Stimulated activated CD8-positive, alpha-beta memory T cell treated with anti-CD3 and anti-CD28 coated beads, Interleukin-2, amount 100 ng/mL, for 1 hour (primary cell): ENCODE data around the gene AFM.

ENCODE experiments used
- DNase-seq, 2 donors: peaks; one replicate each; pipeline ENCODE4 v3.0.0-alpha.2; 2020; ENCODE audit warnings: low read depth in 2 of 2

AFM gene

GRCh38 chr4:73481358-73481757 is at the start of gene AFM:
Gene AFM, plus strand, starts transcription at chr4:73481745. Its CDS starts 31 bp downstream, at chr4:73481776.
- DNase-seq, result no peak

- DNase-seq, result no peak
Observed at GRCh38 chr4:73431813-73432168, 49.8 kb upstream of the AFM start.

GRCh38 chr4:73432169-73433000 is 49.2 kb upstream of the AFM start:
- no peak for DNase-seq

GRCh38 chr4:73433140-73433539 is 48.4 kb upstream of the AFM start:
- DNase-seq, result no peak

GRCh38 chr4:73434311-73434710 is 47.2 kb upstream of the AFM start:
- DNase-seq, result no peak

- DNase-seq, result no peak
Observed at GRCh38 chr4:73435984-73436383, 45.6 kb upstream of the AFM start, which contains the start of gene AFP. Gene AFP, plus strand, starts transcription at chr4:73436221. Its CDS starts 42 bp downstream, at chr4:73436263.

- DNase-seq, result no peak
Observed at GRCh38 chr4:73436674-73437557, 44.6 kb upstream of the AFM start.

- DNase-seq, result no peak
Observed at GRCh38 chr4:73437558-73437956, 44.0 kb upstream of the AFM start.

GRCh38 chr4:73438048-73438447 is 43.5 kb upstream of the AFM start:
- no peak for DNase-seq

GRCh38 chr4:73438582-73439215 is 42.8 kb upstream of the AFM start:
- no peak for DNase-seq

GRCh38 chr4:73439445-73439844 is 42.1 kb upstream of the AFM start:
- DNase-seq, result no peak

GRCh38 chr4:73439991-73440390 is 41.6 kb upstream of the AFM start:
- no peak for DNase-seq

GRCh38 chr4:73440653-73441052 is 40.9 kb upstream of the AFM start:
- no peak for DNase-seq

GRCh38 chr4:73442275-73442674 is 39.3 kb upstream of the AFM start:
- DNase-seq, result no peak

- DNase-seq, result no peak
Observed at GRCh38 chr4:73443224-73443623, 38.3 kb upstream of the AFM start.

GRCh38 chr4:73445383-73446335 is 35.9 kb upstream of the AFM start:
- DNase-seq, result no peak

- DNase-seq, result no peak
Observed at GRCh38 chr4:73446336-73446938, 35.1 kb upstream of the AFM start.

GRCh38 chr4:73447671-73448070 is 33.9 kb upstream of the AFM start:
- no peak for DNase-seq

GRCh38 chr4:73448448-73449203 is 32.9 kb upstream of the AFM start:
- no peak for DNase-seq

- DNase-seq, result no peak
Observed at GRCh38 chr4:73450398-73451004, 31.0 kb upstream of the AFM start.
